GM19351 (cell line): ENCODE measurements around the gene SEMA7A.
"Not testable (repeated sequence)": the region's sequence is repeated elsewhere in the genome, so short reads cannot be mapped to it uniquely, and the experiment has no call there.

Experiments used
- ATAC-seq: cut with Tn5 transposase; IDR thresholded peaks from one replicate; pipeline ENCODE4 v1.9.1; 2021; ENCODE audit warnings: mild to moderate bottlenecking, moderate library complexity; ENCODE audit not compliant: unreplicated experiment

Gene SEMA7A

GRCh38 chr15:74433592-74434262 lies at the start of gene SEMA7A:
Gene SEMA7A, minus strand, starts transcription at chr15:74433958. Its CDS starts 40 bp downstream, at chr15:74433918.
- ATAC-seq: peak; percentile 68

GRCh38 chr15:74482661-74483060 lies 48.9 kb upstream of the SEMA7A start:
- ATAC-seq: no peak

GRCh38 chr15:74480364-74480763 lies 46.6 kb upstream of the SEMA7A start:
- ATAC-seq: not testable (repeated sequence)

- not testable (repeated sequence) for ATAC-seq
Measured at GRCh38 chr15:74471621-74472020, 37.9 kb upstream of the SEMA7A start.

- ATAC-seq: no peak
Measured at GRCh38 chr15:74470631-74471395, 37.1 kb upstream of the SEMA7A start.

- no peak for ATAC-seq
Measured at GRCh38 chr15:74468341-74469032, 34.7 kb upstream of the SEMA7A start.

- no peak for ATAC-seq
Measured at GRCh38 chr15:74466570-74466969, 32.8 kb upstream of the SEMA7A start.

- ATAC-seq: no peak
Measured at GRCh38 chr15:74464897-74465296, 31.1 kb upstream of the SEMA7A start.

GRCh38 chr15:74464216-74464615 lies 30.5 kb upstream of the SEMA7A start:
- no peak for ATAC-seq

- no peak for ATAC-seq
Measured at GRCh38 chr15:74463634-74464033, 29.9 kb upstream of the SEMA7A start.

- no peak for ATAC-seq
Measured at GRCh38 chr15:74461847-74462511, 28.2 kb upstream of the SEMA7A start.

- peak; percentile 83 for ATAC-seq
Measured at GRCh38 chr15:74460871-74461846, 27.4 kb upstream of the SEMA7A start, which contains the start of gene UBL7. Gene UBL7, minus strand, starts transcription at chr15:74461160. Its CDS starts 2,293 bp downstream, at chr15:74458867.

GRCh38 chr15:74460298-74460697 lies 26.5 kb upstream of the SEMA7A start:
- ATAC-seq: peak; percentile 33

GRCh38 chr15:74459798-74460197 lies 26.0 kb upstream of the SEMA7A start:
- not testable (repeated sequence) for ATAC-seq

GRCh38 chr15:74458473-74458872 lies 24.7 kb upstream of the SEMA7A start:
- no peak for ATAC-seq

- ATAC-seq: not testable (repeated sequence)
Measured at GRCh38 chr15:74457036-74457435, 23.3 kb upstream of the SEMA7A start.

GRCh38 chr15:74454764-74455500 lies 21.2 kb upstream of the SEMA7A start:
- no peak for ATAC-seq

- ATAC-seq: no peak
Measured at GRCh38 chr15:74453925-74454763, 20.4 kb upstream of the SEMA7A start.
